GM19452 (cell line): ENCODE data around the gene NISCH.

Experiments used
- ATAC-seq: cut with Tn5 transposase; IDR thresholded peaks from one replicate; pipeline ENCODE4 v1.9.1; 2021; ENCODE audit not compliant: unreplicated experiment

The NISCH gene

GRCh38 chr3:52535411-52536111, 80.2 kb downstream of the NISCH start:
- ATAC-seq, result no peak

- ATAC-seq, result no peak
Measured at GRCh38 chr3:52536112-52536368, 80.6 kb downstream of the NISCH start.

- peak; percentile 82 for ATAC-seq
Measured at GRCh38 chr3:52536369-52537164, 81.2 kb downstream of the NISCH start, which contains the start of gene UQCC5. Gene UQCC5, plus strand, starts transcription at chr3:52536605. Its CDS starts 151 bp downstream, at chr3:52536756.

- no peak for ATAC-seq
Measured at GRCh38 chr3:52537165-52537620, 81.8 kb downstream of the NISCH start.

GRCh38 chr3:52537726-52538421, 82.5 kb downstream of the NISCH start:
- ATAC-seq, result no peak

GRCh38 chr3:52539010-52539653, 83.7 kb downstream of the NISCH start:
- no peak for ATAC-seq

DNA sequence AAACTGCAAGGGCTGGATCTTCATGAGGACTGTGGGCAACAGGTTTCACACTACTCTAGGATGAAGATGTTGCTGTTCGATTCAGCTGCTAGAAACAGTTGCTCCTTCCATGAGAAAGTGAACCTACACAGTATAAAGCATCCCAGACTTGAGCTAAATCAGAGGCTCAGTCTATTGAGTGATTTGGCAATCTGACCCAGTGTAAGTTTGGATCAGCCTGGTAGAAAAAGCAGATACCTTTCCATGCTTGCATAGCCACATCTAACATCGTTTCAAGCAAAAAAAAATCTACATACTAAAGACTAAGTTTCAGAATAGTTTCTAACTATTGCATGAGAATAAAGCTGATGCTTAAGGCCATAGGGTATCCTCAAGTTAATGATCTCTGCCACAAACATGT, 85.6 kb downstream of the NISCH start:
- ATAC-seq, result no peak
